Endodermal cell (in vitro differentiated cells): ENCODE measurements around the gene INHA. TPM values are rescaled to one million over a fixed set of nuclear protein-coding genes. Genes with fewer than 3 reads are reported as not detected.

Experiments
- DNase-seq: peaks from one replicate; pipeline ENCODE4 v3.0.0-alpha.2; 2017
- H3K27ac ChIP-seq: 2 replicates; pipeline ENCODE4 v1.5.1; 2013; ENCODE audit warnings: mild to moderate bottlenecking, low read depth, low read length, moderate library complexity
- H3K27me3 ChIP-seq: 2 replicates; pipeline ENCODE4 v1.6.1; 2013; ENCODE audit warnings: mild to moderate bottlenecking, low read length, moderate library complexity; ENCODE audit not compliant: insufficient read depth, control insufficient read depth, poor library complexity, severe bottlenecking
- H3K36me3 ChIP-seq: 2 replicates; pipeline ENCODE4 v1.7.0; 2013; ENCODE audit warnings: mild to moderate bottlenecking, low read length, moderate library complexity; ENCODE audit not compliant: control insufficient read depth, insufficient read depth
- H3K4me1 ChIP-seq: one replicate; pipeline ENCODE4 v1.7.0; 2013; ENCODE audit warnings: low read length; ENCODE audit not compliant: control insufficient read depth, insufficient read depth
- H3K4me3 ChIP-seq: 2 replicates; pipeline ENCODE4 v1.5.1; 2013; ENCODE audit warnings: mild to moderate bottlenecking, low read length, moderate library complexity
- H3K9ac ChIP-seq: 2 replicates; pipeline ENCODE4 v1.6.1; 2013; ENCODE audit warnings: mild to moderate bottlenecking, low read length, moderate library complexity; ENCODE audit not compliant: poor library complexity, severe bottlenecking; ENCODE audit errors: extremely low read depth
- H3K9me3 ChIP-seq: 2 replicates; pipeline ENCODE4 v1.6.1; 2013; ENCODE audit warnings: mild to moderate bottlenecking, low read length, moderate library complexity; ENCODE audit not compliant: control insufficient read depth
- H3K27ac Mint-ChIP-seq: 2 replicates; pipeline ENCODE4 v1.8.0; 2020; ENCODE audit warnings: mixed read lengths
- H3K27me3 Mint-ChIP-seq: 2 replicates; pipeline ENCODE4 v1.8.0; 2021; ENCODE audit warnings: mild to moderate bottlenecking, mixed read lengths; ENCODE audit not compliant: insufficient read depth
- H3K36me3 Mint-ChIP-seq: 2 replicates; pipeline ENCODE4 v1.8.0; 2020; ENCODE audit warnings: low read depth, mixed read lengths
- H3K4me1 Mint-ChIP-seq: 2 replicates; pipeline ENCODE4 v1.8.0; 2020; ENCODE audit warnings: mixed read lengths
- H3K4me3 Mint-ChIP-seq: 2 replicates; pipeline ENCODE4 v1.8.0; 2020; ENCODE audit warnings: mild to moderate bottlenecking, moderate library complexity, mixed read lengths
- H3K9me3 Mint-ChIP-seq: 2 replicates; pipeline ENCODE4 v1.8.0; 2020; ENCODE audit warnings: mild to moderate bottlenecking, mixed read lengths
- WGBS, 2 experiments: methylation state at CpG; one replicate each; pipeline versions ENCODE4 v1.1.5 to v1.1.7; 2013; ENCODE audit warnings: missing lambda C conversion rate in 2 of 2, mixed read lengths in 1 of 2; ENCODE audit not compliant: insufficient coverage in 1 of 2, insufficient read length in 1 of 2; 5-methylcytosine and 5-hydroxymethylcytosine counted together
- total RNA-seq, 2 donors: library from RNA; stranded (reverse); fragmentation: NEBNext Ultra II Directional in 1 of 2; extraction: Animal tissue kit (Norgen Biotek cat#: 25700) in 1 of 2; gene quantifications; 2 replicates in 1 of 2; 3 replicates in 1 of 2; pipeline ENCODE4 v1.2.1, GENCODE V29; 2021
- TF ChIP-seq, protein P1 (sequence below): fragments of 200-600 bp; sonication (generic); conservative IDR thresholded peaks from 2 replicates; pipeline ENCODE4 v1.5.0; 2021; ENCODE audit warnings: antibody characterized with exemption, mild to moderate bottlenecking

The INHA gene
- total RNA-seq, 2 donors from 2014 or later, result 0.48 to 1.5 TPM

- Mint-ChIP-seq H3K27me3 (peaks cover 55% of the 10 kb centered on the region), H3K9me3 (no peaks in the 10 kb centered on the region), H3K36me3 (peaks cover 21% of the 10 kb centered on the region), H3K4me1 (no peaks in the 10 kb centered on the region), H3K4me3 (peak overlapping the region; percentile 70), H3K27ac (no peak overlapping the region)
- peak; percentile 77 for DNase-seq
- no peaks in the 10 kb centered on the region for H3K36me3 ChIP-seq
- TF ChIP-seq, protein P1, sequence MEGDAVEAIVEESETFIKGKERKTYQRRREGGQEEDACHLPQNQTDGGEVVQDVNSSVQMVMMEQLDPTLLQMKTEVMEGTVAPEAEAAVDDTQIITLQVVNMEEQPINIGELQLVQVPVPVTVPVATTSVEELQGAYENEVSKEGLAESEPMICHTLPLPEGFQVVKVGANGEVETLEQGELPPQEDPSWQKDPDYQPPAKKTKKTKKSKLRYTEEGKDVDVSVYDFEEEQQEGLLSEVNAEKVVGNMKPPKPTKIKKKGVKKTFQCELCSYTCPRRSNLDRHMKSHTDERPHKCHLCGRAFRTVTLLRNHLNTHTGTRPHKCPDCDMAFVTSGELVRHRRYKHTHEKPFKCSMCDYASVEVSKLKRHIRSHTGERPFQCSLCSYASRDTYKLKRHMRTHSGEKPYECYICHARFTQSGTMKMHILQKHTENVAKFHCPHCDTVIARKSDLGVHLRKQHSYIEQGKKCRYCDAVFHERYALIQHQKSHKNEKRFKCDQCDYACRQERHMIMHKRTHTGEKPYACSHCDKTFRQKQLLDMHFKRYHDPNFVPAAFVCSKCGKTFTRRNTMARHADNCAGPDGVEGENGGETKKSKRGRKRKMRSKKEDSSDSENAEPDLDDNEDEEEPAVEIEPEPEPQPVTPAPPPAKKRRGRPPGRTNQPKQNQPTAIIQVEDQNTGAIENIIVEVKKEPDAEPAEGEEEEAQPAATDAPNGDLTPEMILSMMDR, result no peak
- H3K27me3 ChIP-seq, result peaks cover 26% of the 10 kb centered on the region
- peaks cover 4% of the 10 kb centered on the region for H3K4me1 ChIP-seq
- no peak overlapping the region for H3K27ac ChIP-seq
- H3K4me3 ChIP-seq, result peak overlapping the region; percentile 84
- no peaks in the 10 kb centered on the region for H3K9me3 ChIP-seq
- WGBS, 2 experiments, result 0 to 3% methylated on average over 1 to 54 of the region's 54 CpGs
- H3K9ac ChIP-seq, result no peak overlapping the region
Measured at GRCh38 chr2:219551441-219552381, 20.4 kb upstream of the INHA start.

DNA sequence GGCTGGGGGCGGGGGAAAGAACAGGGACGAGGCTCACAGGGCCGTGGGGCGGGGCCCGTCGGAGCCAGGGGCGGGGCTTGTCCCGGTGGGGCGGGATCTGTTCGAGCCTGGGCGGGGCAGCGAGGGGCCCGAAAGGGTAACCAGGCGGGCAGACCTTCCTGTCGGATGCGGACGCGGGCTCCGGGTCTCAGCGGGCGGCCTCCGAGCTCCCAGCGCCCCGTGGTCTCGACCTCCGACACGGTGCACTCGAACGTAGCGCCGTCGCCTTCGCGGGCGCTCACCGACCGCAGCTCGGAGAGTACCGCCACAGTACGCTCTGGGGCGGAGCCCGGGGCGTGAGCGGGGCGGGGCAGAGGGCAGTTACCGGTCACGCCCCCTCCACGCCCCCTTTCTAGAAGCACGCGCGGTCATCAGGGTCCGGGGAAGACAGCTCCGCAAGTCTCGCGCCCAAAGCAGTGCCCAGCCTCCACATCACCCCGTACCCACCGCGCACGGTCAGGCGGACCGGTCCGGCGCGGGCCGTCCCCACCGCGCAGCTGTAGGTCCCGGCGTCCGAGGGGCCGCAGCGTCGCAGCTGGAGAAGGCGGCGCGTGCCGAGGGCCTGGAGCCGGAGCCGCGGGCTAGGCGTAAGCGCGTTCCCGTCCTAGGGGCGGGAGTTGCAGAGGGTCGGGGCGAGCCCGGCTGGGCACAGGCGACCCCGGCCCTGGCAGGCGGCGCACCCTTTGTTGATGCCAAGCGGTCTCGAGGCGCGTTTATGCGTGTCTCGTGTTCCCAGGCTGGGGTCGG, 19.5 kb upstream of the INHA start:
- Histone ChIP-seq H3K36me3 (no peaks in the 10 kb centered on the region), H3K4me1 (peaks cover 4% of the 10 kb centered on the region), H3K4me3 (peak overlapping the region; percentile 84), H3K9me3 (no peaks in the 10 kb centered on the region), H3K27ac (no peak overlapping the region), H3K27me3 (peaks cover 26% of the 10 kb centered on the region), H3K9ac (no peak overlapping the region)
- DNase-seq, result peak; percentile 98
- H3K36me3 Mint-ChIP-seq, result peaks cover 21% of the 10 kb centered on the region
- no peak overlapping the region for H3K27ac Mint-ChIP-seq
- TF ChIP-seq, protein P1, result no peak
- peak overlapping the region; percentile 70 for H3K4me3 Mint-ChIP-seq
- 2 to 6% methylated on average over 42 to 99 of the region's 99 CpGs for WGBS, 2 experiments
- H3K4me1 Mint-ChIP-seq, result no peaks in the 10 kb centered on the region
- peaks cover 52% of the 10 kb centered on the region for H3K27me3 Mint-ChIP-seq
- H3K9me3 Mint-ChIP-seq, result no peaks in the 10 kb centered on the region

GRCh38 chr2:219553168-219553417, 19.0 kb upstream of the INHA start:
- Histone ChIP-seq H3K4me3 (peak overlapping the region; percentile 84), H3K9me3 (no peaks in the 10 kb centered on the region), H3K9ac (no peak overlapping the region), H3K36me3 (no peaks in the 10 kb centered on the region), H3K4me1 (peaks cover 4% of the 10 kb centered on the region), H3K27ac (no peak overlapping the region), H3K27me3 (peaks cover 26% of the 10 kb centered on the region)
- Mint-ChIP-seq H3K27ac (no peak overlapping the region), H3K4me1 (no peaks in the 10 kb centered on the region), H3K4me3 (peak overlapping the region; percentile 70), H3K36me3 (peaks cover 21% of the 10 kb centered on the region), H3K27me3 (peaks cover 52% of the 10 kb centered on the region), H3K9me3 (no peaks in the 10 kb centered on the region)
- no peak for DNase-seq
- TF ChIP-seq, protein P1, result no peak
- WGBS, 2 experiments, result 50 to 58% methylated on average over 3 to 7 of the region's 7 CpGs
